Glutamatergic neuron (in vitro differentiated cells): ENCODE measurements around the gene CHST15. TPM values are rescaled to one million over a fixed set of nuclear protein-coding genes. Genes with fewer than 3 reads are reported as not detected.

Experiments
- DNase-seq: peaks from one replicate; pipeline ENCODE4 v3.0.0; 2022
- H3K27ac Mint-ChIP-seq: one replicate; pipeline ENCODE4 v1.8.0; 2020; ENCODE audit warnings: mild to moderate bottlenecking, mixed read lengths, inconsistent platforms; ENCODE audit not compliant: unreplicated experiment
- H3K27me3 Mint-ChIP-seq: one replicate; pipeline ENCODE4 v1.8.0; 2020; ENCODE audit warnings: mild to moderate bottlenecking, moderate library complexity, mixed read lengths, inconsistent platforms; ENCODE audit not compliant: unreplicated experiment
- H3K36me3 Mint-ChIP-seq: one replicate; pipeline ENCODE4 v1.8.0; 2020; ENCODE audit warnings: mild to moderate bottlenecking, mixed read lengths, inconsistent platforms; ENCODE audit not compliant: unreplicated experiment
- H3K4me1 Mint-ChIP-seq: one replicate; pipeline ENCODE4 v1.8.0; 2020; ENCODE audit warnings: mild to moderate bottlenecking, low read depth, mixed read lengths, inconsistent platforms; ENCODE audit not compliant: unreplicated experiment
- H3K4me3 Mint-ChIP-seq: one replicate; pipeline ENCODE4 v1.8.0; 2020; ENCODE audit warnings: mild to moderate bottlenecking, mixed read lengths, inconsistent platforms; ENCODE audit not compliant: unreplicated experiment
- H3K9me3 Mint-ChIP-seq: one replicate; pipeline ENCODE4 v1.8.0; 2020; ENCODE audit warnings: mild to moderate bottlenecking, moderate library complexity, mixed read lengths, inconsistent platforms; ENCODE audit not compliant: unreplicated experiment
- total RNA-seq: library from RNA; stranded (reverse); fragmentation: NEBNext Ultra II Directional; extraction: Animal tissue kit (Norgen Biotek cat#: 25700); gene quantifications from one replicate; pipeline ENCODE4 v1.2.1, GENCODE V29; 2021; ENCODE audit not compliant: unreplicated experiment
- TF ChIP-seq, protein P1 (sequence below): fragments of 200-600 bp; sonication (generic); IDR thresholded peaks from one replicate; pipeline ENCODE4 v1.5.0; 2021; ENCODE audit not compliant: partially characterized antibody, unreplicated experiment

Gene CHST15
- total RNA-seq, 1 donor from 2014 or later = 2.4 TPM

DNA sequence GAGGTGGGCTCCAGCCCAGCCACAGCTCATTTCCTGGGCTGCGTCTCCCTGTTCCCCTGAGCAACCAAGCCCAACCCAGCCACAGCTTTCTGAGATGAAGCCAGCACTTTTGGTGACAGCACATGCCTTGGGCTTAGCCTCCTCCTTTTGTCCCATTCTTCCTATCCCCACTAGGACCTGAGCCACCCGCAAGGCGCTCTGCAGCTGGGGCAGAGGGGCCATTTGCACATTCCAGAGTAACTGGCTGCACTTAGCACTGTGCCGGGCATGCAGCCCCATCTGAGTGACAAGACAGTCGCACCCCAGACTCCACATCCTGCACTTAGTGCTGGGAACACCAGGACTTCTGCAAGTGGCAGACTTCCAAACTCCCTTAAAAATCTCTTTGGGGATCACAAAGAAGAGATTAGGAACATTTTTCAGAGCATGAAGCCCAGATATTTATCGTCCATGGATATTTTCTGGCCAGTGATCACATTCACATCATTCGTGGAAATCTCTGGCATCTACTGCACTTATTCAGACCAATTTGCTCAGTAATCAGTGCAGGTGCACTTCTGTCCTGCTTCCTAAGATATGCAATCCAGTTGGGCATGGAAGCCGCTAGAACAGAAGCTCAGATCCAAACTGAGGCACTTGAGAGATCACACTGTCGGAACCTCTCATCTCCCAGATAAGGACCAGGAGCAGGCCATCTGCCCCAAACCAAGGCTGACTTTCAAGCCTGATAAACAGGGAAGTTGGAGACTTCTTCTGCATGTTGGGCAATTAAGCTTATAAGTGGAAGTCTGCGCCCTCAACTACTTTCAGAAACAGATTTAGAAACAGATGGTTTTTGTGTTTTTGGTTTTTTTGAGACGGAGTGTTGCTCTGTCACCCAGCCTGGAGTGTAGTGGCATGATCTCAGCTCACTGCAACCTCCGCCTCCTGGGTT, 26.4 kb downstream of the CHST15 start:
- no peak overlapping the region for H3K27ac Mint-ChIP-seq
- no peak for DNase-seq
- TF ChIP-seq, protein P1, sequence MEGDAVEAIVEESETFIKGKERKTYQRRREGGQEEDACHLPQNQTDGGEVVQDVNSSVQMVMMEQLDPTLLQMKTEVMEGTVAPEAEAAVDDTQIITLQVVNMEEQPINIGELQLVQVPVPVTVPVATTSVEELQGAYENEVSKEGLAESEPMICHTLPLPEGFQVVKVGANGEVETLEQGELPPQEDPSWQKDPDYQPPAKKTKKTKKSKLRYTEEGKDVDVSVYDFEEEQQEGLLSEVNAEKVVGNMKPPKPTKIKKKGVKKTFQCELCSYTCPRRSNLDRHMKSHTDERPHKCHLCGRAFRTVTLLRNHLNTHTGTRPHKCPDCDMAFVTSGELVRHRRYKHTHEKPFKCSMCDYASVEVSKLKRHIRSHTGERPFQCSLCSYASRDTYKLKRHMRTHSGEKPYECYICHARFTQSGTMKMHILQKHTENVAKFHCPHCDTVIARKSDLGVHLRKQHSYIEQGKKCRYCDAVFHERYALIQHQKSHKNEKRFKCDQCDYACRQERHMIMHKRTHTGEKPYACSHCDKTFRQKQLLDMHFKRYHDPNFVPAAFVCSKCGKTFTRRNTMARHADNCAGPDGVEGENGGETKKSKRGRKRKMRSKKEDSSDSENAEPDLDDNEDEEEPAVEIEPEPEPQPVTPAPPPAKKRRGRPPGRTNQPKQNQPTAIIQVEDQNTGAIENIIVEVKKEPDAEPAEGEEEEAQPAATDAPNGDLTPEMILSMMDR = no peak
- H3K4me1 Mint-ChIP-seq = peaks cover 11% of the 10 kb centered on the region
- no peak overlapping the region for H3K4me3 Mint-ChIP-seq
- no peaks in the 10 kb centered on the region for H3K36me3 Mint-ChIP-seq
- H3K9me3 Mint-ChIP-seq = no peaks in the 10 kb centered on the region
- no peaks in the 10 kb centered on the region for H3K27me3 Mint-ChIP-seq

DNA sequence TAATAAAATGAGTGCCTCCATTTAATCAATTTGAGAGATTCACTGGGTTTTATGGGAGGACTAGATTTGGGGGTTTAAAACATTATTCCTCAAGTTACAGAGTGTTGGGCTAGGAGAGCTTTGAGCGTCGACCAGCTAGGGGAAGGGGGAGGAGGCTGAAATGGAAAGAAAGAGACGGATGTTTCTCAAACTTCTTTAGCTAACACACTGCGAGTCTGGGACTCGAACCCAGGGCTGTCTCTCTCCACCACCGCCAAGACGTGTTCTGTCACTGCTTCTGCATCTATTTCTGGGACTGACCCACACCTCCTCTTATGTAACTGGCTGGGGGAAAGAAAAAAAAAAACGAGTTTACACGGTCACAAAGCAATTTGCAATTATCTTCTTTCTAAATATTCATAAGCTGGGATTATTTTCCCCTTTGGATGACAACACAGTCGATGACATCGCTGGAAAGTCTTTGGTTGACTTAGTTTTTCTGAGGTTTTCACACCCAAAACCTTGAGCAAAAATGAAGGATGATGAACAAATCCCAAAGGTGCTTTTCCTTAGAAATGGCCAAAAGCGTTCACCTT, 27.2 kb downstream of the CHST15 start:
- Mint-ChIP-seq H3K9me3 (no peaks in the 10 kb centered on the region), H3K27me3 (no peaks in the 10 kb centered on the region), H3K4me3 (no peak overlapping the region), H3K36me3 (no peaks in the 10 kb centered on the region), H3K27ac (no peak overlapping the region), H3K4me1 (peaks cover 11% of the 10 kb centered on the region)
- TF ChIP-seq, protein P1 = no peak
- no peak for DNase-seq

DNA sequence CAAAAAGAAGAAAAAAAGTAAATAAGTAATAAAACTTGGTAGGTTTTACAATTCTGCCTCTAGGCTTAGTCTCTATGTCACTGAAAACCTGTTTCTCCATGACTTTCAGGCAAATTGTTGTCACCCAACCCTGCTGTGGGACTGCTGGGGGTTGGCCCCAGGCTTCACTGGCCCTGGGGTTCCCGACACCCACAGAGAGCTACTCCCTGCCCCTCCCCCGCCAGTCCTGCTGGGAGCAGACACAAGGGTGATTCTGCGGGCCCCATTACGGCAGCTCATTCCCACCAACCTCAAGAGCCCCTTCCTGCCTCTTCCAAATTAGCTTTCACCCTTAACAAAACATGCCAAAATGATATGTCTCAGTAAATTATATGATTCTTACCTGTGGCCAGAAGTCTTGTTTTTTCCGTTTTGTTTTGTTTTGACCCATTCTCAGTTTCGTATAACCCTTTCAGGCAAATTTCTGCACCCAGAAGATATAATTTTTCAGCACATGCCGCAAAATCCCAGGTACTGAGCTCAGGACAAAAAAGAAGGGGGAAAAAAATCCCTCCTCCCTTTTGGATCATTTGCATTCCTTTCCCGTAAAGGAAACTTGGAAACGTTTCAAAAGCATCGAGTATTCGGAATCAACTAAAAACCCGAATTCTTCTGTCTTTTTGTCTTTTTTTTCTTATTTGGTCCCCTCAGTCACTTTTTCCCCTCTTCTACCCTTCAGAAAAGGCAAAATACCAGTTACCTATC, 27.8 kb downstream of the CHST15 start:
- TF ChIP-seq, protein P1 = no peak
- Mint-ChIP-seq H3K27ac (no peak overlapping the region), H3K9me3 (no peaks in the 10 kb centered on the region), H3K4me3 (no peak overlapping the region), H3K4me1 (peaks cover 11% of the 10 kb centered on the region), H3K27me3 (no peaks in the 10 kb centered on the region), H3K36me3 (no peaks in the 10 kb centered on the region)
- DNase-seq = no peak

DNA sequence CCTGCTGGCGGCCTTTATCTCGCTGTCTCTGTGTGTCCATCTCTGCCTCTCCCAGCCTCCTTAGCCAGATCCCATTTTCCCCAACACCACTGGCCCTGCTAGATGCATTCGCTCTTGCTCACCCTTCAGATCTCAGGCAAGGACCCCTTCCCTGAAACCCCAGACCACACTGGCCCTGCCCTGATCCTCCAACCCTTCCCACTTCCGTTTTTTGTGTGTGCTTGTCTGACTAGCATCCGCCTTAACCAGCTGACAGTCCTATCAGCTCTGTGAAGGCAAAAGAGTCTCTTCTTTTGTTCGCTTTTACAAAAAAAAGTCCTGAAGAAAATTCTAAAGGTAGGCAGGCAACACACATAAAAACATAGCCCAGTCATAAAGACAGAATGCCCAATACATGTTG, 28.7 kb downstream of the CHST15 start:
- H3K27ac Mint-ChIP-seq = no peak overlapping the region
- no peak for DNase-seq
- H3K9me3 Mint-ChIP-seq = no peaks in the 10 kb centered on the region
- H3K4me3 Mint-ChIP-seq = no peak overlapping the region
- H3K27me3 Mint-ChIP-seq = no peaks in the 10 kb centered on the region
- no peaks in the 10 kb centered on the region for H3K36me3 Mint-ChIP-seq
- TF ChIP-seq, protein P1 = no peak
- peaks cover 12% of the 10 kb centered on the region for H3K4me1 Mint-ChIP-seq
